K562 treated with DMSO at 1 percent for 12 hours (cell line): ENCODE measurements around the gene AGBL3. TPM values are rescaled to one million over a fixed set of nuclear protein-coding genes. Genes with fewer than 3 reads are reported as not detected.

Experiments
- total RNA-seq: library from RNA; unstranded; fragments of 300-600 nt; gene quantifications from 2 replicates; pipeline ENCODE4 v1.2.3, GENCODE V29; 2022; ENCODE audit not compliant: insufficient read depth

The AGBL3 gene
- total RNA-seq, result 0.33 and 0.69 TPM in 2 replicates

GRCh38 chr7:134986363-134987251 is at the start of gene AGBL3:
TSS of gene AGBL3 (plus strand) at chr7:134986508. CDS start at chr7:134987934, 1,426 bp downstream.

GRCh38 chr7:135147899-135148721 is 161.8 kb downstream of the AGBL3 start, which contains the start of gene TMEM140:
TSS of gene TMEM140 (plus strand) at chr7:135148072. CDS start at chr7:135164442, 16,370 bp downstream.

GRCh38 chr7:135170274-135170997 is 184.1 kb downstream of the AGBL3 start, which contains the start of gene CYREN:
TSS of gene CYREN (minus strand) at chr7:135170707. CDS start at chr7:135168922, 1,785 bp downstream.

Other genes starting within 250 kb of the AGBL3 start
- not detected in 2 replicates for gene CALD1, start 206.9 kb upstream of the AGBL3 start, total RNA-seq
- 6.8 and 32.1 TPM in 2 replicates for gene TMEM140, start 161.6 kb downstream of the AGBL3 start, total RNA-seq
- gene CYREN, start 184.2 kb downstream of the AGBL3 start, total RNA-seq, result 61.6 and 97.9 TPM in 2 replicates
- gene WDR91, start 225.0 kb downstream of the AGBL3 start, total RNA-seq, result 6.2 and 11.0 TPM in 2 replicates
- gene STRA8, start 247.3 kb downstream of the AGBL3 start, total RNA-seq, result not detected in 2 replicates